ENCODE results near the gene ACE. TPM values are rescaled to one million over a fixed set of nuclear protein-coding genes. Genes with fewer than 3 reads are reported as not detected.

Gene ACE
- total and polyA plus RNA-seq, 2 experiments from 2014 or later, result 0.82 to 9.1 TPM

Other genes with a start within 250 kb of the ACE start
- 21.9 and 30.9 TPM in 2 replicates for gene CYB561, start 30.8 kb upstream of the ACE start, total RNA-seq (2014; rRNA removed; shearing (Covaris generic))
- 13.2 and 13.7 TPM in 2 replicates for gene CYB561, start 30.8 kb upstream of the ACE start, polyA plus RNA-seq (2016; fragmentation: Nextera tagmentation; extraction: Ambion mirVana)
- gene KCNH6, start 46.3 kb downstream of the ACE start, total RNA-seq (2014; rRNA removed; shearing (Covaris generic)), result 2.8 and 3.0 TPM in 2 replicates
- 1.1 and 1.3 TPM in 2 replicates for gene KCNH6, start 46.3 kb downstream of the ACE start, polyA plus RNA-seq (2016; fragmentation: Nextera tagmentation; extraction: Ambion mirVana)
- gene DCAF7, start 73.4 kb downstream of the ACE start, total RNA-seq (2014; rRNA removed; shearing (Covaris generic)), result 51.0 and 60.1 TPM in 2 replicates
- 31.3 and 33.2 TPM in 2 replicates for gene DCAF7, start 73.4 kb downstream of the ACE start, polyA plus RNA-seq (2016; fragmentation: Nextera tagmentation; extraction: Ambion mirVana)
- gene TACO1, start 123.8 kb downstream of the ACE start, total RNA-seq (2014; rRNA removed; shearing (Covaris generic)), result 10.6 and 15.4 TPM in 2 replicates
- 19.9 and 21.9 TPM in 2 replicates for gene TACO1, start 123.8 kb downstream of the ACE start, polyA plus RNA-seq (2016; fragmentation: Nextera tagmentation; extraction: Ambion mirVana)
- 22.2 and 24.6 TPM in 2 replicates for gene MAP3K3, start 145.4 kb downstream of the ACE start, total RNA-seq (2014; rRNA removed; shearing (Covaris generic))
- 6.1 and 7.3 TPM in 2 replicates for gene MAP3K3, start 145.4 kb downstream of the ACE start, polyA plus RNA-seq (2016; fragmentation: Nextera tagmentation; extraction: Ambion mirVana)
- gene LIMD2, start 223.1 kb downstream of the ACE start, total RNA-seq (2014; rRNA removed; shearing (Covaris generic)), result 98.8 and 119 TPM in 2 replicates
- gene LIMD2, start 223.1 kb downstream of the ACE start, polyA plus RNA-seq (2016; fragmentation: Nextera tagmentation; extraction: Ambion mirVana), result 105 and 107 TPM in 2 replicates